Adipose tissue (tissue), 3 donors: ENCODE measurements around the gene MAPK8IP3. TPM values are rescaled to one million over a fixed set of nuclear protein-coding genes. Genes with fewer than 3 reads are reported as not detected.
A peak's percentile ranks its signal among the peaks of the same experiment; 100 is the strongest.

ENCODE experiments used
- H3K27ac ChIP-seq: one replicate; pipeline ENCODE4 v1.5.1; 2013; ENCODE audit warnings: low read depth, low read length
- WGBS, 3 donors: extraction: QIAGEN DNeasy Blood & Tissue Kit; methylation state at CpG; one replicate each; pipeline ENCODE4 v1.1.7; 2013; 5-methylcytosine and 5-hydroxymethylcytosine counted together
- polyA plus RNA-seq, 3 donors: library from polyadenylated mRNA; stranded (reverse); fragments of 200-250 nt; gene quantifications; one replicate each; pipeline ENCODE4 v1.2.3, GENCODE V29; 2013
- donor health status: healthy with polysubstance abuse.
- donor health status: Bipolar disorder and iron deficiency.
- donor health status: healthy.

MAPK8IP3 gene
- polyA plus RNA-seq, 3 donors, result 34.6 to 60.5 (median 43.7) TPM

GRCh38 chr16:1775846-1776671 is 70.1 kb downstream of the MAPK8IP3 start:
- no peak overlapping the region for H3K27ac ChIP-seq
- WGBS, 3 donors, result 82 to 83% (median 82%) methylated on average over 23 to 28 of the region's 28 CpGs

GRCh38 chr16:1776672-1776955 is 70.6 kb downstream of the MAPK8IP3 start:
- H3K27ac ChIP-seq, result no peak overlapping the region
- WGBS, 3 donors, result 82 to 90% (median 82%) methylated on average over 13 of the region's 13 CpGs

GRCh38 chr16:1776991-1777374 is 71.0 kb downstream of the MAPK8IP3 start:
- no peak overlapping the region for H3K27ac ChIP-seq
- WGBS, 3 donors, result 90 to 93% (median 91%) methylated on average over 19 to 22 of the region's 22 CpGs

GRCh38 chr16:1777375-1778199 is 71.6 kb downstream of the MAPK8IP3 start:
- WGBS, 3 donors, result 81 to 84% (median 83%) methylated on average over 33 to 36 of the region's 36 CpGs
- no peak overlapping the region for H3K27ac ChIP-seq

- WGBS, 3 donors, result 83 to 87% (median 86%) methylated on average over 32 to 34 of the region's 34 CpGs
- H3K27ac ChIP-seq, result no peak overlapping the region
Measured at GRCh38 chr16:1778200-1779179, 72.5 kb downstream of the MAPK8IP3 start.

- WGBS, 3 donors, result 83 to 90% (median 89%) methylated on average over 8 of the region's 8 CpGs
- H3K27ac ChIP-seq, result no peak overlapping the region
Measured at GRCh38 chr16:1779234-1779701, 73.3 kb downstream of the MAPK8IP3 start.

- 80 to 85% (median 83%) methylated on average over 27 of the region's 27 CpGs for WGBS, 3 donors
- H3K27ac ChIP-seq, result no peak overlapping the region
Measured at GRCh38 chr16:1779741-1780676, 74.0 kb downstream of the MAPK8IP3 start.

- WGBS, 3 donors, result 76 to 89% (median 88%) methylated on average over 6 of the region's 6 CpGs
- H3K27ac ChIP-seq, result no peak overlapping the region
Measured at GRCh38 chr16:1780677-1781072, 74.7 kb downstream of the MAPK8IP3 start.

- no peak overlapping the region for H3K27ac ChIP-seq
- WGBS, 3 donors, result 55 to 71% (median 69%) methylated on average over 19 to 20 of the region's 20 CpGs
Measured at GRCh38 chr16:1781254-1781653, 75.3 kb downstream of the MAPK8IP3 start.

GRCh38 chr16:1781758-1782407 is 75.9 kb downstream of the MAPK8IP3 start:
- no peak overlapping the region for H3K27ac ChIP-seq
- 1% methylated on average over 55 to 70 of the region's 70 CpGs for WGBS, 3 donors

- WGBS, 3 donors, result 0% methylated on average over 78 to 102 of the region's 102 CpGs
- H3K27ac ChIP-seq, result peak within 1 kb of the TSS; percentile 70
Measured at GRCh38 chr16:1782408-1783264, 76.6 kb downstream of the MAPK8IP3 start, which contains the start of the genes NUBP2 and SPSB3. Gene NUBP2, plus strand, starts transcription at chr16:1782960. Its CDS starts 61 bp downstream, at chr16:1783021. Gene SPSB3, minus strand, starts transcription at chr16:1782571. Its CDS starts 1,088 bp downstream, at chr16:1781483.

GRCh38 chr16:1784977-1785845 is 79.2 kb downstream of the MAPK8IP3 start:
- H3K27ac ChIP-seq, result no peak overlapping the region
- WGBS, 3 donors, result 84 to 88% (median 85%) methylated on average over 26 of the region's 26 CpGs

- H3K27ac ChIP-seq, result no peak overlapping the region
- WGBS, 3 donors, result 87 to 89% (median 88%) methylated on average over 14 of the region's 14 CpGs
Measured at GRCh38 chr16:1785846-1786170, 79.8 kb downstream of the MAPK8IP3 start.

- 82 to 90% (median 88%) methylated on average over 45 to 51 of the region's 51 CpGs for WGBS, 3 donors
- H3K27ac ChIP-seq, result no peak overlapping the region
Measured at GRCh38 chr16:1786242-1787055, 80.5 kb downstream of the MAPK8IP3 start.

GRCh38 chr16:1787056-1787321 is 81.0 kb downstream of the MAPK8IP3 start:
- WGBS, 3 donors, result 85 to 91% (median 86%) methylated on average over 6 of the region's 6 CpGs
- H3K27ac ChIP-seq, result no peak overlapping the region
